Panc1 (cell line): ENCODE results near the gene DROSHA.

Experiments used
- POLR2AphosphoS5 ChIP-seq: IDR thresholded peaks from 2 replicates; pipeline ENCODE4 v1.6.1; 2012; ENCODE audit warnings: mild to moderate bottlenecking, low read depth, low read length, moderate library complexity
- SIN3A ChIP-seq: IDR thresholded peaks from 2 replicates; pipeline ENCODE4 v1.6.1; 2012; ENCODE audit warnings: low read depth, mild to moderate bottlenecking, low read length, moderate library complexity, borderline replicate concordance; ENCODE audit not compliant: insufficient read depth
- TCF7L2 ChIP-seq: IDR thresholded peaks from 2 replicates; pipeline ENCODE4 v1.6.1; 2011; ENCODE audit warnings: mild to moderate bottlenecking, low read depth, low read length, inconsistent platforms
- TF ChIP-seq, protein P1 (sequence below): fragments of 450-650 bp; IDR thresholded peaks from 2 replicates; pipeline ENCODE4 v1.5.1; 2017; ENCODE audit warnings: mild to moderate bottlenecking
- TF ChIP-seq, protein P2 (sequence below), 2 experiments: IDR thresholded peaks; 2 replicates each; pipeline ENCODE4 v1.6.1; 2011 to 2012; ENCODE audit warnings: low read depth in 2 of 2, control low read depth in 1 of 2, low read length in 1 of 2, mild to moderate bottlenecking in 1 of 2, moderate library complexity in 1 of 2; ENCODE audit not compliant: insufficient read depth in 1 of 2

DNA sequence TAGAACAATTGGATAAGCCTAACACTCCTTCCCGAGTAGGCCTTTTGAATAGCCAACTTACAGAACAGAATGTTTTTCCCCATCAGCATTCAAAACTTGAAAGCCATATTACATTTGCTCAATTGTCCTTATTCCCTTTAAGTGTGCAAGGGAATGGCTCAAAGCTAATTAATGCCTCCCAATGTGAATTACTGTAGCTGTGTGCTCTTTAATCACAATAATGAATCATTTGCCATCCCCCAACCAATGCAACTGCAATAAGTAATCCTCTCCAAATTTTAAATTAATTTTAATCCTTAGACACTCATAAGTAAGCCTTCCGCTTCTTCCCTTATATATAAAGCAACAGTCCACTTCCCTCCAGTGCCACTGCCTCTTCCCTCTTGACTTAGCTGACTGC is 115.9 kb downstream of the DROSHA start:
- TF ChIP-seq, protein P1, sequence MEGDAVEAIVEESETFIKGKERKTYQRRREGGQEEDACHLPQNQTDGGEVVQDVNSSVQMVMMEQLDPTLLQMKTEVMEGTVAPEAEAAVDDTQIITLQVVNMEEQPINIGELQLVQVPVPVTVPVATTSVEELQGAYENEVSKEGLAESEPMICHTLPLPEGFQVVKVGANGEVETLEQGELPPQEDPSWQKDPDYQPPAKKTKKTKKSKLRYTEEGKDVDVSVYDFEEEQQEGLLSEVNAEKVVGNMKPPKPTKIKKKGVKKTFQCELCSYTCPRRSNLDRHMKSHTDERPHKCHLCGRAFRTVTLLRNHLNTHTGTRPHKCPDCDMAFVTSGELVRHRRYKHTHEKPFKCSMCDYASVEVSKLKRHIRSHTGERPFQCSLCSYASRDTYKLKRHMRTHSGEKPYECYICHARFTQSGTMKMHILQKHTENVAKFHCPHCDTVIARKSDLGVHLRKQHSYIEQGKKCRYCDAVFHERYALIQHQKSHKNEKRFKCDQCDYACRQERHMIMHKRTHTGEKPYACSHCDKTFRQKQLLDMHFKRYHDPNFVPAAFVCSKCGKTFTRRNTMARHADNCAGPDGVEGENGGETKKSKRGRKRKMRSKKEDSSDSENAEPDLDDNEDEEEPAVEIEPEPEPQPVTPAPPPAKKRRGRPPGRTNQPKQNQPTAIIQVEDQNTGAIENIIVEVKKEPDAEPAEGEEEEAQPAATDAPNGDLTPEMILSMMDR = no peak
- TF ChIP-seq POLR2AphosphoS5 (no peak), TCF7L2 (no peak), SIN3A (no peak)
- TF ChIP-seq, protein P2, sequence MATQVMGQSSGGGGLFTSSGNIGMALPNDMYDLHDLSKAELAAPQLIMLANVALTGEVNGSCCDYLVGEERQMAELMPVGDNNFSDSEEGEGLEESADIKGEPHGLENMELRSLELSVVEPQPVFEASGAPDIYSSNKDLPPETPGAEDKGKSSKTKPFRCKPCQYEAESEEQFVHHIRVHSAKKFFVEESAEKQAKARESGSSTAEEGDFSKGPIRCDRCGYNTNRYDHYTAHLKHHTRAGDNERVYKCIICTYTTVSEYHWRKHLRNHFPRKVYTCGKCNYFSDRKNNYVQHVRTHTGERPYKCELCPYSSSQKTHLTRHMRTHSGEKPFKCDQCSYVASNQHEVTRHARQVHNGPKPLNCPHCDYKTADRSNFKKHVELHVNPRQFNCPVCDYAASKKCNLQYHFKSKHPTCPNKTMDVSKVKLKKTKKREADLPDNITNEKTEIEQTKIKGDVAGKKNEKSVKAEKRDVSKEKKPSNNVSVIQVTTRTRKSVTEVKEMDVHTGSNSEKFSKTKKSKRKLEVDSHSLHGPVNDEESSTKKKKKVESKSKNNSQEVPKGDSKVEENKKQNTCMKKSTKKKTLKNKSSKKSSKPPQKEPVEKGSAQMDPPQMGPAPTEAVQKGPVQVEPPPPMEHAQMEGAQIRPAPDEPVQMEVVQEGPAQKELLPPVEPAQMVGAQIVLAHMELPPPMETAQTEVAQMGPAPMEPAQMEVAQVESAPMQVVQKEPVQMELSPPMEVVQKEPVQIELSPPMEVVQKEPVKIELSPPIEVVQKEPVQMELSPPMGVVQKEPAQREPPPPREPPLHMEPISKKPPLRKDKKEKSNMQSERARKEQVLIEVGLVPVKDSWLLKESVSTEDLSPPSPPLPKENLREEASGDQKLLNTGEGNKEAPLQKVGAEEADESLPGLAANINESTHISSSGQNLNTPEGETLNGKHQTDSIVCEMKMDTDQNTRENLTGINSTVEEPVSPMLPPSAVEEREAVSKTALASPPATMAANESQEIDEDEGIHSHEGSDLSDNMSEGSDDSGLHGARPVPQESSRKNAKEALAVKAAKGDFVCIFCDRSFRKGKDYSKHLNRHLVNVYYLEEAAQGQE (IDR thresholded peaks at IDR 0.05; ENCODE audit: insufficient read depth in 1 of 2, low read depth in 2 of 2, low read length in 1 of 2) = no peak
